Measurements from ENCODE around the gene CCDC107.
A peak's percentile ranks its signal among the peaks of the same experiment; 100 is the strongest.

CCDC107 gene

GRCh38 chr9:35664531-35665470 lies 6.7 kb downstream of the CCDC107 start, which contains the start of gene ARHGEF39:
Gene ARHGEF39, minus strand, starts transcription at chr9:35665195. Its CDS starts 26 bp downstream, at chr9:35665169.
- DNase-seq = peak; percentile 93

- no peak for DNase-seq
Observed at GRCh38 chr9:35665471-35665818, 7.4 kb downstream of the CCDC107 start.

GRCh38 chr9:35666045-35666444 lies 8.0 kb downstream of the CCDC107 start:
- no peak for DNase-seq

GRCh38 chr9:35666549-35666948 lies 8.5 kb downstream of the CCDC107 start:
- no peak for DNase-seq

- no peak for DNase-seq
Observed at GRCh38 chr9:35667939-35668338, 9.8 kb downstream of the CCDC107 start.

GRCh38 chr9:35669331-35670145 lies 11.4 kb downstream of the CCDC107 start:
- peak; percentile 62 for DNase-seq

- DNase-seq = no peak
Observed at GRCh38 chr9:35673132-35674024, 15.3 kb downstream of the CCDC107 start, which contains the start of gene CA9. Gene CA9, plus strand, starts transcription at chr9:35673928. Its CDS starts 32 bp downstream, at chr9:35673960.

- no peak for DNase-seq
Observed at GRCh38 chr9:35674025-35674361, 15.9 kb downstream of the CCDC107 start.

- no peak for DNase-seq
Observed at GRCh38 chr9:35675204-35675603, 17.1 kb downstream of the CCDC107 start.

- DNase-seq = no peak
Observed at GRCh38 chr9:35675732-35676392, 17.8 kb downstream of the CCDC107 start.

GRCh38 chr9:35679091-35679490 lies 21.0 kb downstream of the CCDC107 start:
- no peak for DNase-seq

- DNase-seq = no peak
Observed at GRCh38 chr9:35679766-35680330, 21.8 kb downstream of the CCDC107 start.

- no peak for DNase-seq
Observed at GRCh38 chr9:35680331-35681105, 22.4 kb downstream of the CCDC107 start.

GRCh38 chr9:35681341-35682002 lies 23.4 kb downstream of the CCDC107 start:
- no peak for DNase-seq

- no peak for DNase-seq
Observed at GRCh38 chr9:35682051-35682450, 24.0 kb downstream of the CCDC107 start.

GRCh38 chr9:35682520-35683315 lies 24.6 kb downstream of the CCDC107 start:
- DNase-seq = no peak

- DNase-seq = no peak
Observed at GRCh38 chr9:35683323-35683722, 25.2 kb downstream of the CCDC107 start.

- no peak for DNase-seq
Observed at GRCh38 chr9:35684921-35685320, 26.8 kb downstream of the CCDC107 start.

- DNase-seq = no peak
Observed at GRCh38 chr9:35685506-35685905, 27.4 kb downstream of the CCDC107 start.

Measured in NCI-H146 (cell line).